Left lung (tissue), 10 donors: ENCODE measurements around the gene ELAPOR2. TPM values are rescaled to one million over a fixed set of nuclear protein-coding genes. Genes with fewer than 3 reads are reported as not detected.
"Not testable (repeated sequence)": the region's sequence is repeated elsewhere in the genome, so short reads cannot be mapped to it uniquely, and the experiment has no call there.

Source experiments
- ATAC-seq: fragments of 200-7000 bp; cut with Tn5 transposase; one replicate; pipeline ENCODE4 v1.9.1; 2020; ENCODE audit warnings: moderate library complexity
- DNase-seq, 4 donors: peaks; one replicate each; pipeline ENCODE4 v3.0.0-alpha.2; 2013 to 2020
- H3K27ac ChIP-seq, 2 donors: fragments of 200-600 bp; sonication (generic) in 1 of 2; one replicate each; pipeline versions ENCODE4 v1.5.0 to v1.8.0; 2020 to 2021
- H3K27me3 ChIP-seq, 2 donors: fragments of 200-600 bp; sonication (generic) in 1 of 2; one replicate each; pipeline versions ENCODE4 v1.5.0 to v1.8.0; 2020 to 2021
- H3K36me3 ChIP-seq, 2 donors: fragments of 200-600 bp; sonication (generic) in 1 of 2; one replicate each; pipeline versions ENCODE4 v1.5.0 to v1.8.0; 2020 to 2021
- H3K4me1 ChIP-seq, 2 donors: fragments of 200-600 bp; one replicate each; pipeline ENCODE4 v1.8.0; 2021
- H3K4me3 ChIP-seq, 2 donors: fragments of 200-600 bp; sonication (generic) in 1 of 2; one replicate each; pipeline versions ENCODE4 v1.5.0 to v1.8.0; 2020 to 2021; ENCODE audit warnings: mild to moderate bottlenecking in 1 of 2
- H3K9me3 ChIP-seq, 2 donors: fragments of 200-600 bp; sonication (generic) in 1 of 2; one replicate each; pipeline versions ENCODE4 v1.5.0 to v1.8.0; 2020 to 2021
- intact Hi-C, 2 donors: fragments of 100-400 bp; cut with DNase I; formaldehyde crosslinking; loops; one replicate each; pipeline versions ENCODE4 v1.11.2 to v1.14.2; 2022
- polyA plus RNA-seq, 6 donors: library from polyadenylated mRNA; unstranded; fragments of 120-200 nt; gene quantifications; one replicate each; pipeline ENCODE4 v1.2.1, GENCODE V29; 2013; ENCODE audit not compliant: insufficient read length in 6 of 6
- total RNA-seq, 2 donors: library from RNA; stranded (reverse); fragmentation: NEBNext Ultra II Directional; extraction: Animal tissue kit (Norgen Biotek cat#: 25700); gene quantifications; one replicate each; pipeline ENCODE4 v1.2.1, GENCODE V29; 2021
- TF ChIP-seq, protein P1 (sequence below), 2 donors: fragments of 200-600 bp; sonication (generic) in 1 of 2; IDR thresholded peaks; one replicate each; pipeline versions ENCODE4 v1.5.0 to v1.8.0; 2021; ENCODE audit warnings: antibody characterized with exemption in 2 of 2
- donor health status: DM: no; HTN: yes; CAD: no.
- donor health status: DM: no; HTN: no; CAD: no.

ELAPOR2 gene
- total and polyA plus RNA-seq, 8 donors, result 27.1 to 87.2 (median 31.9) TPM

- peak overlapping the region; percentile 51 to 58 for H3K4me3 ChIP-seq
- peak overlapping the region; percentile 58 to 69 for H3K27ac ChIP-seq
- peaks cover 0 to 7% of the 10 kb centered on the region in 2 donors for H3K4me1 ChIP-seq
- H3K36me3 ChIP-seq, result no peaks in the 10 kb centered on the region
- H3K27me3 ChIP-seq, result peaks cover 0 to 27% of the 10 kb centered on the region in 2 donors
- DNase-seq (peak in 3 of 4 donors; percentile 14 to 40 (median 14)), ATAC-seq (peak; percentile 54)
- intact Hi-C loops, result no loop called here
- TF ChIP-seq, protein P1, sequence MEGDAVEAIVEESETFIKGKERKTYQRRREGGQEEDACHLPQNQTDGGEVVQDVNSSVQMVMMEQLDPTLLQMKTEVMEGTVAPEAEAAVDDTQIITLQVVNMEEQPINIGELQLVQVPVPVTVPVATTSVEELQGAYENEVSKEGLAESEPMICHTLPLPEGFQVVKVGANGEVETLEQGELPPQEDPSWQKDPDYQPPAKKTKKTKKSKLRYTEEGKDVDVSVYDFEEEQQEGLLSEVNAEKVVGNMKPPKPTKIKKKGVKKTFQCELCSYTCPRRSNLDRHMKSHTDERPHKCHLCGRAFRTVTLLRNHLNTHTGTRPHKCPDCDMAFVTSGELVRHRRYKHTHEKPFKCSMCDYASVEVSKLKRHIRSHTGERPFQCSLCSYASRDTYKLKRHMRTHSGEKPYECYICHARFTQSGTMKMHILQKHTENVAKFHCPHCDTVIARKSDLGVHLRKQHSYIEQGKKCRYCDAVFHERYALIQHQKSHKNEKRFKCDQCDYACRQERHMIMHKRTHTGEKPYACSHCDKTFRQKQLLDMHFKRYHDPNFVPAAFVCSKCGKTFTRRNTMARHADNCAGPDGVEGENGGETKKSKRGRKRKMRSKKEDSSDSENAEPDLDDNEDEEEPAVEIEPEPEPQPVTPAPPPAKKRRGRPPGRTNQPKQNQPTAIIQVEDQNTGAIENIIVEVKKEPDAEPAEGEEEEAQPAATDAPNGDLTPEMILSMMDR (IDR thresholded peaks at IDR 0.05), result no peak
- H3K9me3 ChIP-seq, result no peaks in the 10 kb centered on the region
Measured at GRCh38 chr7:87058744-87059524, 520 bp downstream of the ELAPOR2 start.

DNA sequence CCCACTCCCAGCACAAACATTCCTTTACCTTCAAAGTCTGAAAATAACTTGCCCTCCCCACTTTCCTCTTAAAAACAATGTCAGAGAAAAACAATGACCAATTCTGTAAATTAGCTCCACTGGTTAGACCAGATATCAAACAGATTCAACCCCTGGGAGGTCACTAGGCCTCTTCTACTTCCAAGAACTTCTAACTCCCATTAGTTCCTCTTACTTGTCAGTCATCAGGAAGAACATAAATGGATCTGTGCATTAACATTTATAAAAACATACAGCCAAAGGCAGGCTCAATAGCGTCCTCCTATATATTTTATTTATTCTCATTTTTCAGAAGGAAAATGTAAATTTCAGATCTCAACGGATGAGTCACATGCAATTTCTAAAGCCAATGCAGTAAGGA is 2.2 kb downstream of the ELAPOR2 start:
- peaks cover 0 to 27% of the 10 kb centered on the region in 2 donors for H3K27me3 ChIP-seq
- no peak overlapping the region for H3K4me3 ChIP-seq
- intact Hi-C loops, result no loop called here
- H3K4me1 ChIP-seq, result peaks cover 0 to 7% of the 10 kb centered on the region in 2 donors
- ATAC-seq, result no peak
- no peak for DNase-seq
- no peaks in the 10 kb centered on the region for H3K36me3 ChIP-seq
- no peaks in the 10 kb centered on the region for H3K9me3 ChIP-seq
- H3K27ac ChIP-seq, result no peak overlapping the region
- TF ChIP-seq, protein P1 (IDR thresholded peaks at IDR 0.05), result no peak

GRCh38 chr7:87056346-87056745 is 3.1 kb downstream of the ELAPOR2 start:
- H3K27me3 ChIP-seq, result peaks cover 0 to 27% of the 10 kb centered on the region in 2 donors
- H3K36me3 ChIP-seq, result no peaks in the 10 kb centered on the region
- DNase-seq (no peak), ATAC-seq (no peak)
- TF ChIP-seq, protein P1 (IDR thresholded peaks at IDR 0.05), result no peak
- peak overlapping the region in 1 of 2 donors; percentile 0 for H3K27ac ChIP-seq
- peaks cover 0 to 7% of the 10 kb centered on the region in 2 donors for H3K4me1 ChIP-seq
- no peaks in the 10 kb centered on the region for H3K9me3 ChIP-seq
- H3K4me3 ChIP-seq, result no peak overlapping the region
- intact Hi-C loops, result no loop called here

GRCh38 chr7:87048839-87049238 is 10.6 kb downstream of the ELAPOR2 start:
- H3K27me3 ChIP-seq, result no peaks in the 10 kb centered on the region
- no peaks in the 10 kb centered on the region for H3K36me3 ChIP-seq
- H3K4me1 ChIP-seq, result no peaks in the 10 kb centered on the region
- TF ChIP-seq, protein P1 (IDR thresholded peaks at IDR 0.05), result no peak
- DNase-seq (no peak), ATAC-seq (no peak)
- no peaks in the 10 kb centered on the region for H3K9me3 ChIP-seq
- no peak overlapping the region for H3K27ac ChIP-seq
- intact Hi-C loops, result no loop called here
- no peak overlapping the region for H3K4me3 ChIP-seq

- no peak for ATAC-seq
- H3K4me1 ChIP-seq, result no peaks in the 10 kb centered on the region
- DNase-seq, result no peak
- no peaks in the 10 kb centered on the region for H3K36me3 ChIP-seq
- H3K4me3 ChIP-seq, result no peak overlapping the region
- no peak overlapping the region for H3K27ac ChIP-seq
- TF ChIP-seq, protein P1 (IDR thresholded peaks at IDR 0.05), result no peak
- intact Hi-C loops, result no loop called here
- H3K9me3 ChIP-seq, result no peaks in the 10 kb centered on the region
- no peaks in the 10 kb centered on the region for H3K27me3 ChIP-seq
Measured at GRCh38 chr7:87046456-87046855, 13.0 kb downstream of the ELAPOR2 start.

- intact Hi-C loops, H3K27ac ChIP-seq, H3K4me3 ChIP-seq, H3K36me3 ChIP-seq, ATAC-seq, DNase-seq, H3K9me3 ChIP-seq, H3K27me3 ChIP-seq, H3K4me1 ChIP-seq: not testable (repeated sequence)
Measured at GRCh38 chr7:87044713-87045112, 14.7 kb downstream of the ELAPOR2 start.

- intact Hi-C loops, H3K27ac ChIP-seq, H3K36me3 ChIP-seq, H3K4me1 ChIP-seq, H3K27me3 ChIP-seq, H3K9me3 ChIP-seq, ATAC-seq, H3K4me3 ChIP-seq, DNase-seq: not testable (repeated sequence)
Measured at GRCh38 chr7:87041586-87041985, 17.9 kb downstream of the ELAPOR2 start.

DNA sequence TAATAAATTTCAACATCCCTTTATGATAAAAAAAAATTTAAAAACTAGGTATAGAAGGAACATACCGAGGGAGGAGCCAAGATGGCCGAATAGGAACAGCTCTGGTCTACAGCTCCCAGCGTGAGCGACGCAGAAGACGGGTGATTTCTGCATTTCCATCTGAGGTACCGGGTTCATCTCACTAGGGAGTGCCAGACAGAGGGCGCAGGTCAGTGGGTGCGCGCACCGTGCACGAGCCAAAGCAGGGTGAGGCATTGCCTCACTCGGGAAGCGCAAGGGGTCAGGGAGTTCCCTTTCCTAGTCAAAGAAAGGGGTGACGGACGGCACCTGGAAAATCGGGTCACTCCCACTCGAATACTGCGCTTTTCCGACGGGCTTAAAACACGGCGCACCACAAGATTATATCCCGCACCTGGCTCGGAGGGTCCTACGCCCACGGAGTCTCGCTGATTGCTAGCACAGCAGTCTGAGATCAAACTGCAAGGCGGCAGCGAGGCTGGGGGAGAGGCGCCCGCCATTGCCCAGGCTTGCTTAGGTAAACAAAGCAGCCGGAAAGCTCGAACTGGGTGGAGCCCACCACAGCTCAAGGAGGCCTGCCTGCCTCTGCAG is 19.7 kb downstream of the ELAPOR2 start:
- H3K27ac ChIP-seq, H3K27me3 ChIP-seq, H3K4me1 ChIP-seq, intact Hi-C loops, H3K9me3 ChIP-seq, H3K36me3 ChIP-seq: not testable (repeated sequence)
- peak overlapping the region in 1 of 2 donors; percentile 19 for H3K4me3 ChIP-seq
- DNase-seq, result peak in 1 of 4 donors; percentile 38
- peak; percentile 40 for ATAC-seq
